Osteoblast (primary cell): Measurements from ENCODE around the gene ANP32A. TPM values are rescaled to one million over a fixed set of nuclear protein-coding genes. Genes with fewer than 3 reads are reported as not detected.
A peak's percentile ranks its signal among the peaks of the same experiment; 100 is the strongest.

Source experiments
- DNase-seq: peaks from one replicate; pipeline ENCODE4 v3.0.0; 2011; ENCODE audit warnings: low spot score, mixed read lengths; ENCODE audit not compliant: insufficient read length; ENCODE audit errors: missing footprints
- H2AFZ ChIP-seq: 2 replicates; pipeline ENCODE4 v1.6.0; 2011; ENCODE audit warnings: mild to moderate bottlenecking, low read length
- H3K27ac ChIP-seq: 2 replicates; pipeline ENCODE4 v1.5.1; 2011; ENCODE audit warnings: mild to moderate bottlenecking, low read depth, low read length, moderate library complexity
- H3K27me3 ChIP-seq: 2 replicates; pipeline ENCODE4 v1.6.0; 2012; ENCODE audit warnings: mild to moderate bottlenecking, control low read depth, inconsistent platforms, low read length, moderate library complexity; ENCODE audit not compliant: insufficient read depth
- H3K36me3 ChIP-seq: 2 replicates; pipeline ENCODE4 v1.5.1; 2011; ENCODE audit warnings: mild to moderate bottlenecking, low read length, control low read depth, moderate library complexity; ENCODE audit not compliant: insufficient read depth
- H3K4me1 ChIP-seq: 2 replicates; pipeline ENCODE4 v1.5.1; 2011; ENCODE audit warnings: mild to moderate bottlenecking, low read length, control low read depth, moderate library complexity; ENCODE audit not compliant: insufficient read depth
- H3K4me2 ChIP-seq: 2 replicates; pipeline ENCODE4 v1.6.0; 2011; ENCODE audit warnings: mild to moderate bottlenecking, low read length; ENCODE audit not compliant: insufficient read depth
- H3K4me3 ChIP-seq: fragments of 200-600 bp; sonication (generic); 3 replicates; pipeline ENCODE4 v1.5.1; 2012; ENCODE audit warnings: mild to moderate bottlenecking, low read length, inconsistent platforms; ENCODE audit not compliant: insufficient read depth
- H3K79me2 ChIP-seq: 2 replicates; pipeline ENCODE4 v1.6.0; 2012; ENCODE audit warnings: mild to moderate bottlenecking, low read length, control low read depth, inconsistent platforms; ENCODE audit not compliant: insufficient read depth
- H3K9me3 ChIP-seq: 2 replicates; pipeline ENCODE4 v1.5.1; 2011; ENCODE audit warnings: low read depth, low read length, control low read depth
- H4K20me1 ChIP-seq: 2 replicates; pipeline ENCODE4 v1.6.0; 2012; ENCODE audit warnings: mild to moderate bottlenecking, low read length, control low read depth; ENCODE audit not compliant: insufficient read depth
- CTCF ChIP-seq: IDR thresholded peaks from 2 replicates; pipeline ENCODE4 v1.5.1; 2011; ENCODE audit warnings: mild to moderate bottlenecking, low read depth, low read length, moderate library complexity; ENCODE audit errors: extremely low read depth
- total RNA-seq: library from RNA; depleted of rRNA; stranded (reverse); fragments of >200 nt; gene quantifications from 2 replicates; pipeline ENCODE4 v1.2.3, GENCODE V29; 2012

Gene ANP32A
- total RNA-seq, 1 donor: 29.7 TPM

GRCh38 chr15:68734352-68734751 lies 86.3 kb downstream of the ANP32A start:
- Histone ChIP-seq H3K4me1 (peaks cover 6% of the 10 kb centered on the region), H3K4me2 (no peak overlapping the region), H2AFZ (no peak overlapping the region), H3K79me2 (no peaks in the 10 kb centered on the region), H4K20me1 (no peaks in the 10 kb centered on the region), H3K27ac (no peak overlapping the region), H3K27me3 (peaks cover 10% of the 10 kb centered on the region), H3K9me3 (no peaks in the 10 kb centered on the region), H3K4me3 (no peak overlapping the region), H3K36me3 (no peaks in the 10 kb centered on the region)
- no peak for DNase-seq
- TF ChIP-seq CTCF: no peak

GRCh38 chr15:68733666-68734065 lies 87.0 kb downstream of the ANP32A start:
- Histone ChIP-seq H3K79me2 (no peaks in the 10 kb centered on the region), H3K4me1 (peaks cover 6% of the 10 kb centered on the region), H3K4me3 (peak overlapping the region; percentile 56), H3K36me3 (no peaks in the 10 kb centered on the region), H3K27ac (no peak overlapping the region), H4K20me1 (no peaks in the 10 kb centered on the region), H2AFZ (no peak overlapping the region), H3K4me2 (peak overlapping the region; percentile 66), H3K27me3 (peaks cover 9% of the 10 kb centered on the region), H3K9me3 (no peaks in the 10 kb centered on the region)
- no peak for DNase-seq
- no peak for TF ChIP-seq CTCF

GRCh38 chr15:68732451-68732850 lies 88.2 kb downstream of the ANP32A start:
- no peak overlapping the region for H3K27ac ChIP-seq
- H3K4me2 ChIP-seq: no peak overlapping the region
- no peak for DNase-seq
- peaks cover 9% of the 10 kb centered on the region for H3K27me3 ChIP-seq
- peaks cover 6% of the 10 kb centered on the region for H3K4me1 ChIP-seq
- no peak for TF ChIP-seq CTCF
- no peaks in the 10 kb centered on the region for H4K20me1 ChIP-seq
- no peaks in the 10 kb centered on the region for H3K9me3 ChIP-seq
- H2AFZ ChIP-seq: no peak overlapping the region
- no peaks in the 10 kb centered on the region for H3K79me2 ChIP-seq
- H3K4me3 ChIP-seq: no peak overlapping the region
- no peaks in the 10 kb centered on the region for H3K36me3 ChIP-seq

GRCh38 chr15:68730976-68731897 lies 89.5 kb downstream of the ANP32A start:
- Histone ChIP-seq H3K4me2 (no peak overlapping the region), H3K4me1 (peaks cover 6% of the 10 kb centered on the region), H3K36me3 (no peaks in the 10 kb centered on the region), H2AFZ (no peak overlapping the region), H3K79me2 (no peaks in the 10 kb centered on the region), H3K27ac (no peak overlapping the region), H3K9me3 (no peaks in the 10 kb centered on the region), H3K4me3 (no peak overlapping the region), H3K27me3 (peaks cover 9% of the 10 kb centered on the region), H4K20me1 (no peaks in the 10 kb centered on the region)
- DNase-seq: no peak
- TF ChIP-seq CTCF: no peak
